Thoracic aorta (tissue), 2 donors: Measurements from ENCODE around the gene NFS1. TPM values are rescaled to one million over a fixed set of nuclear protein-coding genes. Genes with fewer than 3 reads are reported as not detected.
"Not testable (repeated sequence)": the region's sequence is repeated elsewhere in the genome, so short reads cannot be mapped to it uniquely, and the experiment has no call there.

Experiments used
- ATAC-seq: fragments of 150-250 bp; one replicate; pipeline ENCODE4 v1.8.0; 2017; ENCODE audit warnings: low read depth; ENCODE audit not compliant: insufficient number of reproducible peaks, low FRiP score
- DNase-seq: peaks from one replicate; pipeline ENCODE4 v3.0.0-alpha.2; 2020; ENCODE audit warnings: low spot score
- H3K27ac ChIP-seq, 2 donors: fragments of 200-600 bp; sonication (generic); 1 replicate in 1 of 2; 2 replicates in 1 of 2; pipeline ENCODE4 v1.5.1; 2016; ENCODE audit warnings: mild to moderate bottlenecking in 2 of 2, moderate library complexity in 2 of 2
- H3K27me3 ChIP-seq: fragments of 200-600 bp; sonication (generic); replicated peaks from 2 replicates; pipeline ENCODE4 v1.6.0; 2016; ENCODE audit warnings: mild to moderate bottlenecking; ENCODE audit not compliant: insufficient read depth
- H3K36me3 ChIP-seq: fragments of 200-600 bp; sonication (generic); one replicate; pipeline ENCODE4 v1.5.1; 2016
- H3K4me1 ChIP-seq, 2 donors: fragments of 200-600 bp; sonication (generic); 1 replicate in 1 of 2; 2 replicates in 1 of 2; pipeline versions ENCODE4 v1.5.1 to v1.6.0; 2016; ENCODE audit warnings: low read depth in 2 of 2, mild to moderate bottlenecking in 1 of 2; ENCODE audit not compliant: control insufficient read depth in 1 of 2
- H3K4me3 ChIP-seq: fragments of 200-600 bp; sonication (generic); 2 replicates; pipeline ENCODE4 v1.5.1; 2016; ENCODE audit warnings: mild to moderate bottlenecking
- H3K9me3 ChIP-seq: fragments of 200-600 bp; sonication (generic); 2 replicates; pipeline ENCODE4 v1.5.1; 2016
- CTCF ChIP-seq: fragments of 200-600 bp; sonication (generic); IDR thresholded peaks from one replicate; pipeline ENCODE4 v1.5.1; 2019; ENCODE audit warnings: antibody characterized with exemption
- total RNA-seq, 2 donors: library from RNA; depleted of rRNA; stranded (reverse); fragments of >200 nt; gene quantifications; one replicate each; pipeline versions ENCODE4 v1.1.0 to v1.2.3, GENCODE V29; 2016

Gene NFS1
- total RNA-seq, 2 donors from 2014 or later, result 11.5 to 19.4 TPM

GRCh38 chr20:35710884-35711587, 11.9 kb upstream of the NFS1 start:
- peaks cover 49% of the 10 kb centered on the region for H3K36me3 ChIP-seq

GRCh38 chr20:35710039-35710438, 10.9 kb upstream of the NFS1 start:
- no peak overlapping the region for H3K4me3 ChIP-seq
- TF ChIP-seq CTCF, result no peak
- DNase-seq (no peak), ATAC-seq (no peak)
- no peaks in the 10 kb centered on the region for H3K27me3 ChIP-seq
- peaks cover 0 to 28% of the 10 kb centered on the region in 2 donors for H3K4me1 ChIP-seq
- H3K27ac ChIP-seq, result no peak overlapping the region
- no peaks in the 10 kb centered on the region for H3K9me3 ChIP-seq
- H3K36me3 ChIP-seq, result peaks cover 48% of the 10 kb centered on the region

More at GRCh38 chr20:35710884-35711587, 11.9 kb upstream of the NFS1 start:
- H3K9me3 ChIP-seq, result no peaks in the 10 kb centered on the region
- no peak for TF ChIP-seq CTCF
- H3K27ac ChIP-seq, result no peak overlapping the region
- DNase-seq (no peak), ATAC-seq (no peak)
- H3K4me1 ChIP-seq, result peaks cover 0 to 28% of the 10 kb centered on the region in 2 donors
- no peak overlapping the region for H3K4me3 ChIP-seq
- H3K27me3 ChIP-seq, result no peaks in the 10 kb centered on the region

- Histone ChIP-seq H3K27me3 (no peaks in the 10 kb centered on the region), H3K36me3 (peaks cover 50% of the 10 kb centered on the region), H3K27ac (no peak overlapping the region)
Measured at GRCh38 chr20:35709259-35709658, 10.1 kb upstream of the NFS1 start.

GRCh38 chr20:35708502-35708901, 9.3 kb upstream of the NFS1 start:
- no peak overlapping the region for H3K4me3 ChIP-seq
- no peaks in the 10 kb centered on the region for H3K9me3 ChIP-seq
- ATAC-seq (no peak), DNase-seq (no peak)
- peaks cover 48% of the 10 kb centered on the region for H3K36me3 ChIP-seq
- TF ChIP-seq CTCF, result no peak
- H3K27ac ChIP-seq, result no peak overlapping the region
- H3K4me1 ChIP-seq, result peaks cover 0 to 28% of the 10 kb centered on the region in 2 donors
- no peaks in the 10 kb centered on the region for H3K27me3 ChIP-seq

More at GRCh38 chr20:35709259-35709658, 10.1 kb upstream of the NFS1 start:
- Histone ChIP-seq H3K4me1 (peaks cover 0 to 28% of the 10 kb centered on the region in 2 donors), H3K4me3 (no peak overlapping the region), H3K9me3 (no peaks in the 10 kb centered on the region)
- TF ChIP-seq CTCF, result no peak
- DNase-seq, result no peak
- ATAC-seq, result no peak

- H3K27me3 ChIP-seq, DNase-seq, H3K9me3 ChIP-seq, H3K4me3 ChIP-seq, ATAC-seq, H3K27ac ChIP-seq: not testable (repeated sequence)
- Histone ChIP-seq H3K36me3 (peaks cover 47% of the 10 kb centered on the region), H3K4me1 (peaks cover 0 to 28% of the 10 kb centered on the region in 2 donors)
Measured at GRCh38 chr20:35706591-35707529, 7.7 kb upstream of the NFS1 start.

- not testable (repeated sequence) for H3K27ac ChIP-seq, DNase-seq, ATAC-seq, H3K9me3 ChIP-seq, H3K27me3 ChIP-seq, H3K4me3 ChIP-seq
- Histone ChIP-seq H3K4me1 (peaks cover 0 to 21% of the 10 kb centered on the region in 2 donors), H3K36me3 (peaks cover 38% of the 10 kb centered on the region)
Measured at GRCh38 chr20:35705894-35706293, 6.7 kb upstream of the NFS1 start.
